HG03280 (cell line): ENCODE measurements around the gene PIM1.
"Not testable (repeated sequence)": the region's sequence is repeated elsewhere in the genome, so short reads cannot be mapped to it uniquely, and the experiment has no call there.

Source experiments
- ATAC-seq: cut with Tn5 transposase; IDR thresholded peaks from one replicate; pipeline ENCODE4 v1.9.1; 2021; ENCODE audit warnings: mild to moderate bottlenecking, moderate library complexity; ENCODE audit not compliant: unreplicated experiment

PIM1 gene

GRCh38 chr6:37170273-37171200 lies 585 bp downstream of the PIM1 start:
- peak; percentile 23 for ATAC-seq

GRCh38 chr6:37171201-37171969 lies 1.4 kb downstream of the PIM1 start:
- no peak for ATAC-seq

GRCh38 chr6:37171970-37172812 lies 2.2 kb downstream of the PIM1 start:
- peak; percentile 24 for ATAC-seq

GRCh38 chr6:37172912-37173492 lies 3.0 kb downstream of the PIM1 start:
- ATAC-seq = no peak

GRCh38 chr6:37173493-37174195 lies 3.7 kb downstream of the PIM1 start:
- no peak for ATAC-seq

- no peak for ATAC-seq
Observed at GRCh38 chr6:37174196-37174514, 4.2 kb downstream of the PIM1 start.

- no peak for ATAC-seq
Observed at GRCh38 chr6:37174515-37175331, 4.8 kb downstream of the PIM1 start.

GRCh38 chr6:37175332-37176267 lies 5.6 kb downstream of the PIM1 start:
- no peak for ATAC-seq

- ATAC-seq = no peak
Observed at GRCh38 chr6:37176268-37177076, 6.5 kb downstream of the PIM1 start.

- ATAC-seq = no peak
Observed at GRCh38 chr6:37177077-37177934, 7.4 kb downstream of the PIM1 start.

- ATAC-seq = no peak
Observed at GRCh38 chr6:37177935-37178517, 8.1 kb downstream of the PIM1 start.

- ATAC-seq = no peak
Observed at GRCh38 chr6:37180075-37180474, 10.1 kb downstream of the PIM1 start.

GRCh38 chr6:37180610-37181009 lies 10.7 kb downstream of the PIM1 start:
- not testable (repeated sequence) for ATAC-seq

GRCh38 chr6:37182736-37183590 lies 13.0 kb downstream of the PIM1 start:
- ATAC-seq = no peak
